H9 (cell line): ENCODE measurements around the gene CDCP2. TPM values are rescaled to one million over a fixed set of nuclear protein-coding genes. Genes with fewer than 3 reads are reported as not detected.

ENCODE experiments used
- DNase-seq: peaks from one replicate; pipeline ENCODE4 v3.0.0-alpha.2; 2017
- H2AFZ ChIP-seq: one replicate; pipeline ENCODE4 v1.6.1; 2013; ENCODE audit warnings: mild to moderate bottlenecking, low read length, control low read depth, moderate library complexity
- H2AK5ac ChIP-seq: 2 replicates; pipeline ENCODE4 v1.6.1; 2013; ENCODE audit warnings: low read length, control low read depth, mixed read lengths; ENCODE audit not compliant: insufficient read length
- H2BK120ac ChIP-seq: one replicate; pipeline ENCODE4 v1.6.1; 2013; ENCODE audit warnings: low read depth, mild to moderate bottlenecking, low read length, control low read depth, inconsistent platforms; ENCODE audit not compliant: poor library complexity, severe bottlenecking
- H2BK12ac ChIP-seq: 2 replicates; pipeline ENCODE4 v1.6.1; 2013; ENCODE audit warnings: low read length, control low read depth, mixed read lengths, low read depth; ENCODE audit not compliant: insufficient read length
- H2BK15ac ChIP-seq: 2 replicates; pipeline ENCODE4 v1.6.1; 2013; ENCODE audit warnings: low read depth, low read length, control low read depth
- H2BK20ac ChIP-seq: one replicate; pipeline ENCODE4 v1.6.1; 2013; ENCODE audit warnings: low read depth, mild to moderate bottlenecking, low read length, control low read depth, inconsistent platforms; ENCODE audit not compliant: poor library complexity, severe bottlenecking
- H2BK5ac ChIP-seq: 2 replicates; pipeline ENCODE4 v1.6.1; 2013; ENCODE audit warnings: low read length, control low read depth, mixed read lengths; ENCODE audit not compliant: insufficient read length
- H3K14ac ChIP-seq: 2 replicates; pipeline ENCODE4 v1.6.1; 2013; ENCODE audit warnings: low read length, control low read depth; ENCODE audit not compliant: insufficient read depth
- H3K18ac ChIP-seq: 2 replicates; pipeline ENCODE4 v1.6.1; 2013; ENCODE audit warnings: low read depth, mild to moderate bottlenecking, mixed read lengths, low read length, control low read depth; ENCODE audit not compliant: insufficient read length
- H3K23ac ChIP-seq: 2 replicates; pipeline ENCODE4 v1.6.1; 2013; ENCODE audit warnings: low read length, control low read depth, mixed read lengths, low read depth; ENCODE audit not compliant: insufficient read length
- H3K23me2 ChIP-seq: 2 replicates; pipeline ENCODE4 v1.6.1; 2013; ENCODE audit warnings: low read depth, mild to moderate bottlenecking, mixed read lengths, low read length, control low read depth; ENCODE audit not compliant: insufficient read length, poor library complexity, severe bottlenecking
- H3K27ac ChIP-seq: 2 replicates; pipeline ENCODE4 v1.5.1; 2013; ENCODE audit warnings: low read length, control low read depth, mixed read lengths, low read depth; ENCODE audit not compliant: insufficient read length
- H3K27me3 ChIP-seq: 2 replicates; pipeline ENCODE4 v1.6.1; 2013; ENCODE audit warnings: low read length, control low read depth, inconsistent platforms; ENCODE audit not compliant: insufficient read depth
- H3K4ac ChIP-seq: 2 replicates; pipeline ENCODE4 v1.6.1; 2013; ENCODE audit warnings: low read depth, mild to moderate bottlenecking, control low read depth, inconsistent platforms, low read length, moderate library complexity
- H3K4me1 ChIP-seq: 2 replicates; pipeline ENCODE4 v1.6.1; 2013; ENCODE audit warnings: low read length, control low read depth, inconsistent platforms; ENCODE audit not compliant: insufficient read depth
- H3K4me2 ChIP-seq: 2 replicates; pipeline ENCODE4 v1.6.1; 2013; ENCODE audit warnings: low read length, control low read depth, mixed read lengths; ENCODE audit not compliant: insufficient read length, insufficient read depth
- H3K56ac ChIP-seq: 2 replicates; pipeline ENCODE4 v1.6.1; 2013; ENCODE audit warnings: low read depth, mild to moderate bottlenecking, mixed read lengths, low read length, control low read depth; ENCODE audit not compliant: insufficient read length
- H3K79me1 ChIP-seq: 2 replicates; pipeline ENCODE4 v1.6.1; 2013; ENCODE audit warnings: low read depth, mild to moderate bottlenecking, moderate library complexity, low read length, control low read depth, inconsistent platforms; ENCODE audit not compliant: insufficient read depth, poor library complexity, severe bottlenecking
- H3K79me2 ChIP-seq: 2 replicates; pipeline ENCODE4 v1.6.1; 2013; ENCODE audit warnings: low read length, control low read depth, inconsistent platforms; ENCODE audit not compliant: insufficient read depth
- H3K9ac ChIP-seq: 2 replicates; pipeline ENCODE4 v1.6.1; 2013; ENCODE audit warnings: low read length, control low read depth, mixed read lengths; ENCODE audit not compliant: insufficient read length; ENCODE audit errors: extremely low read depth
- H3K9me3 ChIP-seq: one replicate; pipeline ENCODE4 v1.6.1; 2013; ENCODE audit warnings: low read depth, low read length, inconsistent platforms; ENCODE audit not compliant: control insufficient read depth
- H3T11ph ChIP-seq: one replicate; pipeline ENCODE4 v1.6.1; 2013; ENCODE audit warnings: mild to moderate bottlenecking, low read length, control low read depth, inconsistent platforms
- H4K20me1 ChIP-seq: one replicate; pipeline ENCODE4 v1.6.1; 2013; ENCODE audit not compliant: control insufficient read depth, insufficient read length, insufficient read depth
- H4K5ac ChIP-seq: 2 replicates; pipeline ENCODE4 v1.6.1; 2013; ENCODE audit warnings: low read depth, mild to moderate bottlenecking, mixed read lengths, low read length, control low read depth; ENCODE audit not compliant: insufficient read length
- H4K8ac ChIP-seq: replicated peaks from 2 replicates; pipeline ENCODE4 v1.6.1; 2013; ENCODE audit warnings: low read length, control low read depth, mixed read lengths, low read depth; ENCODE audit not compliant: insufficient read length
- H4K91ac ChIP-seq: 2 replicates; pipeline ENCODE4 v1.6.1; 2013; ENCODE audit warnings: low read depth, mild to moderate bottlenecking, moderate library complexity, mixed read lengths, low read length, control low read depth; ENCODE audit not compliant: insufficient read length
- H3K27ac Mint-ChIP-seq, 3 experiments: 2 replicates in 2 of 3; 3 replicates in 1 of 3; pipeline ENCODE4 v1.8.0; 2020 to 2021; ENCODE audit warnings: mixed read lengths in 3 of 3, mild to moderate bottlenecking in 1 of 3, moderate library complexity in 1 of 3
- H3K27me3 Mint-ChIP-seq: 2 replicates; pipeline ENCODE4 v1.8.0; 2021; ENCODE audit warnings: low read depth, mild to moderate bottlenecking, moderate library complexity, mixed read lengths
- H3K36me3 Mint-ChIP-seq, 3 experiments: 2 replicates in 2 of 3; 3 replicates in 1 of 3; pipeline ENCODE4 v1.8.0; 2020 to 2021; ENCODE audit warnings: low read depth in 3 of 3, mixed read lengths in 3 of 3; ENCODE audit not compliant: insufficient read depth in 1 of 3
- H3K4me1 Mint-ChIP-seq, 2 experiments: 2 replicates each; pipeline ENCODE4 v1.8.0; 2020; ENCODE audit warnings: mixed read lengths in 2 of 2
- H3K4me3 Mint-ChIP-seq, 2 experiments: 2 replicates in 1 of 2; 3 replicates in 1 of 2; pipeline ENCODE4 v1.8.0; 2020 to 2021; ENCODE audit warnings: mild to moderate bottlenecking in 2 of 2, mixed read lengths in 2 of 2, moderate library complexity in 1 of 2
- H3K9me3 Mint-ChIP-seq, 2 experiments: 2 replicates in 1 of 2; 3 replicates in 1 of 2; pipeline ENCODE4 v1.8.0; 2020; ENCODE audit warnings: mild to moderate bottlenecking in 2 of 2, mixed read lengths in 2 of 2, moderate library complexity in 1 of 2
- WGBS: extraction: QIAGEN DNeasy Blood & Tissue Kit; methylation state at CpG from one replicate; pipeline ENCODE4 v1.1.7; 2013; ENCODE audit warnings: missing lambda C conversion rate, low lambda C conversion rate, mixed read lengths; ENCODE audit not compliant: insufficient read length; ENCODE audit errors: extremely low coverage; 5-methylcytosine and 5-hydroxymethylcytosine counted together
- total RNA-seq: library from RNA; stranded (reverse); gene quantifications from 2 replicates; pipeline ENCODE4 v1.2.1, GENCODE V29; 2021
- TF ChIP-seq, protein P1 (sequence below): fragments of 200-600 bp; sonication (generic); conservative IDR thresholded peaks from 3 replicates; pipeline ENCODE4 v1.8.0; 2021; ENCODE audit warnings: antibody characterized with exemption, mild to moderate bottlenecking

The CDCP2 gene
- total RNA-seq, 1 experiment from 2014 or later = not detected

DNA sequence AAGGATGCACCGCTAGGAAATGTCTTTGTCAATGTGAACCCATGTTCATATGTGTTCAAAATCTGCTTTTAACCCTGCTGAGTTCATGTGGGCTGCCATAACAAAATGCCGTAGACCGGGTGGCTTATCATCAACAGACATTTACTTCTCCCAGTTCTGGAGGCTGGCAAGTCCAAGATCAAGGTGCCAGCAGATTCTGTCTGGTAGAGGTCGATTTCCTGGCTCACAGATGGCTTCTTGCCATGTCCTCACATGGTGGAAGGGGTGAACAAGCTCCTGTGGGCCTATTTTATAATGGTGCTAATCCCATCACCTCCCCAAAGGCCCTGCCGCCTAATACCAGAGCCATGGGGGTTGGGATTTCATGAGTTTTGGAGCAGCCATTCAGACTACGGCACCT lies 4.6 kb upstream of the CDCP2 start:
- H2BK5ac ChIP-seq = no peak overlapping the region
- no peak overlapping the region for H3T11ph ChIP-seq
- no peak overlapping the region for H3K27ac ChIP-seq
- H3K4me1 ChIP-seq = peaks cover 4% of the 10 kb centered on the region; the same call in 1 of the 2 replicates
- H3K4ac ChIP-seq = no peak overlapping the region
- DNase-seq = no peak
- Mint-ChIP-seq H3K27ac (no peak overlapping the region), H3K27me3 (peaks cover 16% of the 10 kb centered on the region), H3K9me3 (no peaks in the 10 kb centered on the region), H3K4me3 (no peak overlapping the region), H3K4me1 (peaks cover 13 to 14% of the 10 kb centered on the region in 2 experiments), H3K36me3 (no peaks in the 10 kb centered on the region)
- H2BK20ac ChIP-seq = no peak overlapping the region
- H3K56ac ChIP-seq = no peak overlapping the region
- no peaks in the 10 kb centered on the region for H3K79me1 ChIP-seq
- no peak overlapping the region for H3K23ac ChIP-seq
- H2BK15ac ChIP-seq = no peak overlapping the region
- H2AK5ac ChIP-seq = no peak overlapping the region
- no peak overlapping the region for H4K5ac ChIP-seq
- no peaks in the 10 kb centered on the region for H3K79me2 ChIP-seq
- H3K9me3 ChIP-seq = no peaks in the 10 kb centered on the region
- H3K27me3 ChIP-seq = no peaks in the 10 kb centered on the region
- no peaks in the 10 kb centered on the region for H4K20me1 ChIP-seq
- WGBS = no CpG with 5 or more reads among the region's 6 CpGs
- TF ChIP-seq, protein P1, sequence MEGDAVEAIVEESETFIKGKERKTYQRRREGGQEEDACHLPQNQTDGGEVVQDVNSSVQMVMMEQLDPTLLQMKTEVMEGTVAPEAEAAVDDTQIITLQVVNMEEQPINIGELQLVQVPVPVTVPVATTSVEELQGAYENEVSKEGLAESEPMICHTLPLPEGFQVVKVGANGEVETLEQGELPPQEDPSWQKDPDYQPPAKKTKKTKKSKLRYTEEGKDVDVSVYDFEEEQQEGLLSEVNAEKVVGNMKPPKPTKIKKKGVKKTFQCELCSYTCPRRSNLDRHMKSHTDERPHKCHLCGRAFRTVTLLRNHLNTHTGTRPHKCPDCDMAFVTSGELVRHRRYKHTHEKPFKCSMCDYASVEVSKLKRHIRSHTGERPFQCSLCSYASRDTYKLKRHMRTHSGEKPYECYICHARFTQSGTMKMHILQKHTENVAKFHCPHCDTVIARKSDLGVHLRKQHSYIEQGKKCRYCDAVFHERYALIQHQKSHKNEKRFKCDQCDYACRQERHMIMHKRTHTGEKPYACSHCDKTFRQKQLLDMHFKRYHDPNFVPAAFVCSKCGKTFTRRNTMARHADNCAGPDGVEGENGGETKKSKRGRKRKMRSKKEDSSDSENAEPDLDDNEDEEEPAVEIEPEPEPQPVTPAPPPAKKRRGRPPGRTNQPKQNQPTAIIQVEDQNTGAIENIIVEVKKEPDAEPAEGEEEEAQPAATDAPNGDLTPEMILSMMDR = no peak
- no peaks in the 10 kb centered on the region for H3K23me2 ChIP-seq
- no peak overlapping the region for H2BK120ac ChIP-seq
- H3K4me2 ChIP-seq = no peak overlapping the region
- no peak overlapping the region for H3K18ac ChIP-seq
- H4K8ac ChIP-seq = no peak overlapping the region
- H2BK12ac ChIP-seq = no peak overlapping the region
- H2AFZ ChIP-seq = no peak overlapping the region
- H3K9ac ChIP-seq = no peak overlapping the region
- no peak overlapping the region for H4K91ac ChIP-seq
- no peak overlapping the region for H3K14ac ChIP-seq
